HG02973 (cell line): ENCODE measurements around the gene FHIT.

ENCODE experiments used
- ATAC-seq: cut with Tn5 transposase; IDR thresholded peaks from one replicate; pipeline ENCODE4 v1.9.1; 2021; ENCODE audit warnings: moderate library complexity; ENCODE audit not compliant: unreplicated experiment

FHIT gene

DNA sequence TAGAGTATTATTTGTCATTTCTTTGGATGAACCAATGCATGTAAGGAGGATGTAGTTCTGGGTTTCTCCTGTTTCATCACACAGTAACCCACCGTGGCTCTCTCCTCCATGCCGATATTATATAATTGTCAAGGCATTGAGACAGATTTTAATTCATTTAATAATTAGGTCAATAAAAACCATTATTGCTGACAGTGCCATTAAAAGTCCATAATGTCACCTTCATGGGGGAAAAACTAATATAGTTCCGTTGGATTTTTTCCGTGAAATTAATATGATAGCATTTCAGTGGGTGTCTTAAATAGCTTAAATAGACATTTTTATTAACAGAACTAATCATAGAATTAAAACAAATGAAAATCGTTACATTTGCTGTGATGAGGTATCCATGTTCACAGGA, 1453.7 kb downstream of the FHIT start:
- ATAC-seq: no peak

DNA sequence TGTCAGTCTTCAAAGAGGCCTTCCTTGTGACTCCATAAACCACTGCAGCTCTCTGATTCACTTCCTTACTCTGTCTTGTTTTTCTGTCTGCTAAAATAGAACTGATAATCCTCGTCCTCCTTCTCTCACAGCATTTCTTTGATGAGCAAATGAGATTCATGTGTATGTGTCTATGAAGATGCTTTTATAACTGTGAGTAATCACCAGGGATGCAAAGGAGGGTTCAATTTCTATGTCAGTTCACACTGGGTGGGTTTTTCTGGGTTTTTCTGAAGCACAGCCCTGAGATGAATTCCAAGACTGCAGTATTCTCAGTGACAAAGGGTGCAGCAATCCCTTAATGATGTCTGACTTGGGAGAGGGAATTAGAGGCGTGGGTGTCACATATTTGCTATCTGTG, 1454.8 kb downstream of the FHIT start:
- ATAC-seq: no peak

DNA sequence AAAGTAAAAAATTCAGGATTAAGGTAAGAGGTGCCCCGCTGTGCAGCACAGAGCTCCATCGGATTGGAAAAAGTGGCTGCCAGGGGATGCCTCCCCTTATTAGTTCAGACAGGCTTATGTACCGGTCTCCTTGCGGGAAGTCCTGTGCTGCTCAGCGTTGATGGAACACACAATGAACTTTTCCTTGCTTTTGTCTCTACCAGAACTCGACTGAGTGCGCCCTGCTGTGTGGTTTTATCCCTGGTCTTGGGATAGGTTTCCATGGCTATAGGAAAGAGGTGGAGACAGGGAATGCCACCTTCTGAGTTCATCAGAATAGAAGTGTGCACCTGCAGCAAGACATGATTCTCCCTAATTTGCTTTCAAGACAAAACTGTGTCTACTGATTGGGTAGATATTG, 1455.5 kb downstream of the FHIT start:
- no peak for ATAC-seq

DNA sequence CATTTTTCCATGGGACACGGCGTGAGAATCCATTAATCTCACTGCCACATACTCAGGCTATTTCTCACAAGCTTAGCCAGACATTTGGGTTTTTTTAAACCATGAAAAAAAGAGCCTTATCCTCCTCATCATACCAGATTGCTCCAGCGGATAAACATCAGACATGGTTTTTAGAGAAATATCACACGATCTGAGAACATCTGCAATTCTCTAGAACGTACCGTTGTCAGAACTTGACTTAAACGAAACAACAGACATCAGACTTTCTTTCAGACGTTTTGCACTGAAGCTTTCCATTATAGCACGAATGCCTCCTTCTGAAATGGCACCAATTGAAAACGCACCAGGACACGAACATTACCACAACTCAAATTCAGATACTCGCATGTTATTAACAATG, 1457.3 kb downstream of the FHIT start:
- no peak for ATAC-seq

DNA sequence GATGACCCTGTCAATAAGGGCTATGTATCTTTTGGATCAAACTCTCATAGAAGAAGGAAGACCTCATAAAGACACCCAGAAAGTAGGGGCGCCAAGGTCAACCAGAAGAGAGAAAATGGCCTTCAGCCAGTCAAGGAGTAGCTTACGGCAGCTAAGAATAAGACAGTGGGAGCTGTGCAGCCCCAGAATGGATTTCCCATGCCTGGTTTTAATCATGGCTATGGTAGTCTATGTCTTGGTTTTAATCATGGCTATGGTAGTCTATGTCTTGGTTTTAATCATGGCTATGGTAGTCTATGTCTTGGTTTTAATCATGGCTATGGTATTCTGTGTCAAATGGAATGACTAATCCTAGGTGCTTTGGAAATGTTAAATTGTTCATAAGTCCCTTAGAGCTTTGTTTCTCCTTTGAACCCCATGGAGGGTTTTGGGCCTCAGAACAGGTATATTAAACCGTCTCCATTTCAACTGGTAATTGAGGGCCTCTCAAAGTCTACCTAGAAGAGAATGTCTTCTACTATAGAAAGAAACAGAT, 1459.4 kb downstream of the FHIT start:
- no peak for ATAC-seq

DNA sequence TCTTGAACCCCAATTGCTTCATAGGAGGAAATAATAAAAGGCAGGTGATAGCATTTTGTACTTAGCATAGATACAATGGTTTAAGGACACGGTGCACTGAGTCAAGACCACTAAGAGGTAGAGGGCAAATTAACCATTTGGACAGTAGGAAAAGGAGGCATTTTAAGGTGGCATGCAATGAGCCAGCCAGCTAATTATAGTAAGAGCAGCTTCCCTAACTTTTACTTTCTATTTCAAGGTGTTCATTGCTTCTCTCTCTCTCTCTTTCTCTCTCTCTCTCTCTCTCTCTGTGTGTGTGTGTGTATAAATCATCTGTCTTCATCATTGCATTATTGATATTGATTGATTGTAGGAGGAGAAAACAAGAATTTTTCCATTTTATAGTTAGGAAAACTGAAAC, 1461.0 kb downstream of the FHIT start:
- no peak for ATAC-seq

DNA sequence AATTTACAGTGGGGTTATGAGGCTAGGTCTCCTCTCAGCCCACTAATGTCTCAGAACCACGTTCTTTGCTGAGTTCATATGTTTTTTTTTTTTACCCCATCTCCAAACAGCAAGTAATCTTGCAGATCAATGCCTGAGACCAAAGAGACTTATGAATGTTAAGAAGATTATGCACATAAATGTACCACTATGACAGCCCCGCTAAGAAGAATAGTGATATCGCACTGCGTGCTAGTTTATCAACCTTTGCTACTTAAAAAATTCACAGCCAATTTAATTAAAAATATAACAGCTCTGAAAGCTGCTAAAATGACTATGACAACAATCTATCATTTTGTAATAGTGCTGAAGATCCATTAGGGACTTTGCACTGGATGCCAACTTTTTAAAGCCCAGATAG, 1462.5 kb downstream of the FHIT start:
- ATAC-seq: no peak

DNA sequence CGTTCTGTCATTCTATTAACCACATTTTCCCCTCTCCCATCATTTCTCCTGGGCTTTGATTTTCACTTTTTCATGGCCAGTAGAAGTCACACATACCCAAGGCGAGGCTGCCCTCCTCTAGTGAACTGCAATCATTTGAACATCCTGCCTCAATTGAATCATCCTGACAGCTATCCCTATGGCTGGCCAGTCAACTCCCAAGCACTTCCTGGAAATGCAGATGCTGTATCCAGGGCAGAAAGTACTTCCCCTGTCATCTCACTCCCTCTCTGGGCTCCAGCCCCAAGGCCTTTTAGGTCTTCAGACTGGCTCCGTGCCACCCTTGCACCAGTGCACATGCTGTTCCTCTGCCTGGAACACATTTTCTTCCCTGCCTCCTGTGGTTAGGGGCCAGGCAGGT, 1463.1 kb downstream of the FHIT start:
- no peak for ATAC-seq

DNA sequence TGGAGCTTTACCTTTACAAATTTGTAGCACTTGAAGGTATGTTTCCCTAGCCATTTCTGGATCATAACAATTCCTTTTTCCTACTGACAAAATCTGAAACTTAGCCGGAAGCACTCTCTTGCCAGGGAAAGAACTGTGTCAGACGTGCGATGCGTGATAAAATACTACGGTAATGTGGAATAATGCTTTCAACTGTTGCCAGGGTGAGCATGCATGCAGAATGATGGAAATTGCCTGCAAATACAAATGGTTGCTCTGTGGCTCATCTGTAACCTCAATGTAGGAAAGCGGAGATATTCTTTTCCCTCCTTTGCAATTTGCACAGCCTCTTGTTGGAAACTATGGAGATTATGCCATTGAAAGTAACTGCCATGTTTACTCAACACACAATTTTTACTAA, 1464.9 kb downstream of the FHIT start:
- no peak for ATAC-seq

DNA sequence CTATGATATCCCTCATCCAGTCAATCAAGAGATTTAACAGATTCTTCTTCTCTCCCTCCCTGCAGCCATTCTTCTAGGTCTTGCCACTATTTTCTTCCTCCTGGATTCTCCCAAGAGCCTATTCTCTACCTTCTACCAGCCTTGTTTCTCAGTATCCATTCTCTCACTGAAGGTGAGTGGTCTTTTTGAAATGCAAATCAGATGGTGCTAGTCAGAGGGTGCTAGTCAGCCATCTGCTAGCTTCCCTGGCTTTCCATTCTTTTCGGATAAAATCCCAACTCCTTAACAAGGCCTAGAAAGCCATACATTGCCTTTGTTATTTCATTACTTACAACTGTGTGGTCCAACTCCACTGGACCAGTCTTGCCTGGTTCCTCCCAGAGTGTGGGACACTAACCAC, 1467.1 kb downstream of the FHIT start:
- no peak for ATAC-seq

DNA sequence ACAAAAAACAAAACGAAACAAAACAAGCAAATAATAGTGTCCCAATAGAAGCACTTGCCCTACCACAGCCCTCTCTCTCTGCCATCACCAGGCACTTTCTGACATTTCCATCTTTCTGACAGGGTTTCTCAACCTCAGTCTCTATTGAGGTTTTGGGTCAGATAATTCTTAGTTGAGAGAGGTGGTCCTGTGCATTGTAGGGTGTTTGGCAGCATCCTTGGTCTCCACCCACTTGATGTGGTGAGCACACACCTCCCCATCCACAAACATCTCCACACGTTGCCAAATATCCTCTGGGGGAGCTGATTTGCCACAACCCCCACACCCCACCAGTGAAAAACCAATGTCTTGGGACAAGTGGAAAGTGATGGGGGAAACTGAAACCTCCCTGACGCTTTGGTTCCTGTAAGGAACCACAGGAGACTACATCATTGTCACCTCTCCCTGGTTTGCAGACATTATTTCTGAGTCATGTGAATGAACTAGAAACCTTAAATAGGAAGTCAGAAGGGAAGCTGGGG, 1467.7 kb downstream of the FHIT start:
- ATAC-seq: no peak

DNA sequence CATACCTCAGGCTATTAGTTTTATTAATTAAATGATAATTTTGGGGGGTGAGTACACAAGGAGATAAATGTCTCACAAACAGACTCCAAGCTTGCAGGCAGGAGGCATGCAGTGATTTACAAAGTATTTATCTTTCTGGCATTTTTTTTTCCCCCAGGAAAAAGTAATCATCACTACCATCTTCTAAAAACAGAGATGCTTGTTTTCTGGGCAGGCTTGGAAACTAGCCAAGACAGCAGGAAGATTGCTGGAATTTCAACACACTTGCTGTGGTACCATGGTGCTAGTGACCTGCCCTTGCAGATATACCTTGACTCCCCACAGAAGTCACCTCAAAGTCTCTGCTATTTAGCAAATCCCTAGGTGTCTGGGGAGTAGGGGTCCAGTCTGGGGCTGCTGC, 1468.6 kb downstream of the FHIT start:
- no peak for ATAC-seq

DNA sequence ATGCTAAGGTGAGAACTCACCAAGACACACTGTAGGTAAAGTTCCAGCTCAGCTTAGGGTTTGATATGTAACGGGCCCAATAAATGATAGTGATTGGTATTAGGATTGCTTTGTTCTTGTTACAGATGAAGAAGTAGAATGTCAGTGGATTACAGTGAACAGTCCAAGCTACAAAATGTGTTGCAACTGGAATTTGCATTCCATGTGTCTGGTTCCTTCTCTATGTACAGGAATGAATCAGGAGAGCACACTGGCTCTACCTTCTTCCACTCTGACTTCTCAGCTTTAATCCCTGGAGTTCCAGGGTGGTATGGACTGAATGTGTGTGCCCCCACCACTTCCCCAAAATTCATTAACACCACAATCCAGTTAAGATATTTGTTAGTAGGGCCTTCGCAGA, 1471.0 kb downstream of the FHIT start:
- no peak for ATAC-seq

DNA sequence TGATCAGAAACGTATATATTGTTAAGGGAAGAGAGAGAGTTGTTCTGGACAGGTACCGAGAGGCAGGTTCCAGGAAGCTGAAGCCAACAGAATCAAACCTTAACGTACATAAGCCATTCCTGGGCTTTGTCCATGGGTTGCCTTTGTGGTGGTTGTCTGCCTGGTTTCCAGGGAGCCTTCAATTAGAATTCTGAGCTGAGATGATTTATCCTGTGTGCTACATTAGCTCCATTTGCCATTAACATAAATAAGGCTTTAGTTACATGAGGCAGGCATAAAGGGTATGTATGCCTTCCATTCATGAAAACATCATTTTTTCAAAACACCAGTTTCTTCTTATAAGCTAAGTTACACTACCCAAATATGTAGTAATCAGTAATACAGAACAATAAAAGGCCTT, 1472.0 kb downstream of the FHIT start:
- ATAC-seq: no peak

DNA sequence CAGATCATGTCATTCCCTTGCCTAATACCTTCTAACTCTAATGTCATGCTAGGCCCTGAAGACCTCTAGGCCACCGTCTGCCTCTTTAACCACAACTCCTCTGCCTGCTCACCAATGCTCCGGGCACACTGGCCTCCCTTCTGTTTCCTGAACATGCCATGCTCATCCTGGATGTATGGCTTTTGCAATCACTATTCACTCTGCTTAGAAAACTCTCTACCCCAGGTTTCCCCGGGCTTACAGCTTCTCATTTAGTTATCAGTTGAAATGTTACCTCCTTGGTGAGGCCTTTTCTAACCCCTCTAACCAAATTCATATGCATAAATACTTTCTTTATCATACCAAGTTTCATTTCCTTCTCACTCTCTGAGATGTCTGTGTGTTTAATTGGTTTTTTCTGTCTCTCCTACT, 1473.6 kb downstream of the FHIT start:
- no peak for ATAC-seq

DNA sequence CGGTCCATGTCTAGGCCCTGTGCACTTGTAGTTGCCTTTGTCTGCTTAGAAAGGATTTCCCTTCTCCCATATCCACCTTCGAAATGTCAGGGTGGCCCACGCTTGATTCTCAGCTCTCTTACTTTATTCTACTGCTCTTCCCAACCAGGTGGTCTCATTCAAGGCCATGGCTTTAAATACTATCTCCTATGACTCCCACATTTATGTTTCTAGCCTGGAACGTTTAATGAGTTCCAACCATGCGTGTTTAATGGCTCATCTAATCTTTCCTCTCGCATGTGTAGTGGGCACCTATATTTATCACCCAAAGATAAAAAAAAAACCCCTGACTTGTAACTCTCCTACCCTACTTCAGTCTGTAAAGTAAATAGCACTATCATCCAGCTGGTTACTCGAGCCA, 1474.2 kb downstream of the FHIT start:
- ATAC-seq: no peak

DNA sequence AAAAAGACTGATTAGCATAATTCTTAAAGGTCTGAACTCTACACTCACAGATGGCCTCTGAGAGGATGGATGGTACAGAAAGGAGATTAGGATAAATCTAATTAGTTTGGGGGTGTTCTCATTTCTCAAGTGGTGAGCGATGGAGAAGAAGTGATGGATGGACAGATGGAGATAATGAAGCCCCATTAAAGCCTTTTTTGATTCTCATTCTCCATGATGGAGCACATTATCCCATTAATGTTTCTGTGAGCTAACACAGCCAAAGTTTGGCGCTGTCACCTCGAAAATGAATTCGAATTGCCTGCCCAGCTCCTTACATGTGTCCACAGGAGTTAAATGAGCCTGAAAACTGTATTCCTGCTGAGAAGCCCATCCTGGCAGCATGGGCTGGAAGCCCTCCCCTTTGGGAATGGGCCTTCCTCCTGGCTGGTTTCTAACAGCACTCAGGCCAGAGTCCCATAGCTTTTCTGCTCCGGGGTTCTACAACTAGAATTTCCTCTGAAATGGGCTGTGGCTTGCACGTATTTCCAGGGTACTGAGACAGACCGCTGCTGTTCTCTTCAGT, 1475.4 kb downstream of the FHIT start:
- no peak for ATAC-seq

DNA sequence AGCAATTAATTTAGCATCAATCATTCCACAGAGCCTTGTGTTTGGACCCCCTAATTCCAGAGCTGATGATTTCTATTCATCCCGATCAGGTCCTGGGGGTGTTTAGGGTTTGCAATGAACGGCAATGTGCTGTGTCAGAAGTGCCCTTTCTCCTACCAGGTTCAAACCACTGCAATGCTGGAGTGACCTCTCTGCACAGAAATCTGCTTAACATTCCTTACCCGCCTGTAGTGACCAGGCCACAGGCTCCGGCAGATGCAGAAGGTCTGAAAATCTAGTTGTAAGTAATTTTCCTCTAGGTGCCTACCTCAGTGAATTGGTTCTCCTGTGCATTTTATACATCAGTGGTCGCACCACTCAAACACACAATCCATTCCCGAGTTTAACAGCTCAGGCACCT, 1476.1 kb downstream of the FHIT start:
- ATAC-seq: no peak

DNA sequence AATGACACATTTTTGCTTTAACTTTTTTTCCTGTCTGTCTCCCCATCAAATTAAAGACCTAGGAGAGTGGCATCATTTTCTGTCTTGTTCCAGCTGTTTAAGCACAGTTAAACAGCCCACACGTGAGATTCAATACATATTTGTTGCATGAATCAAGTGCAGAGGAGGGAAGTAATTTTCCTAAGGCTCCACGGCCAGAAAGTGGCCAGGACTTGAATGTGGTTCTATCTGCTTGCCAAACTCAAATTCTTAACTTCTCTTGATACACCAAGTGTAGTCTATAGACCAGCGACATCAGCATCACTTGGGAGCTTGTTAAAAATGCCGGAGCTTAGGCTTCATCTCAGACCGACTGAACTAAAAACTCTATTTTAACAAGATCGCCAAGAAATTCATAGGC, 1476.6 kb downstream of the FHIT start:
- no peak for ATAC-seq

DNA sequence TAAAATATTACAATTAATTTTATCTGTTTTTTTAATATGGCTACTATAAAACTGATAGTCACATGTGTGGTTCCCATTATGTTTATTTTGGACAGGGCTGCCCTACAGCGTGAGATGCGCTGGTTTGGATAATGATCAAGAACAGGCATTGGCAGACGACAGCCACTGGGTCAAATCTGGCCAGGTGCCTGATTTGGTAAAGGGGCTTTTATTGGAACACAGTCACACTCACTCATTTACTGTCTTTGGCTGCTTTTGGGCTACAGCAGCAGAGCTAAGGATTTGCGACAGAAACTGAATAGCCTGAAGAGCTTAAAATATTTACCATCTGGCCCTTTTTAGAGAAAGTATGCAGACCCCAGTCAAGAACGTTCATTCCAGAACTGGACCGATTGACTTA, 1477.3 kb downstream of the FHIT start:
- no peak for ATAC-seq

DNA sequence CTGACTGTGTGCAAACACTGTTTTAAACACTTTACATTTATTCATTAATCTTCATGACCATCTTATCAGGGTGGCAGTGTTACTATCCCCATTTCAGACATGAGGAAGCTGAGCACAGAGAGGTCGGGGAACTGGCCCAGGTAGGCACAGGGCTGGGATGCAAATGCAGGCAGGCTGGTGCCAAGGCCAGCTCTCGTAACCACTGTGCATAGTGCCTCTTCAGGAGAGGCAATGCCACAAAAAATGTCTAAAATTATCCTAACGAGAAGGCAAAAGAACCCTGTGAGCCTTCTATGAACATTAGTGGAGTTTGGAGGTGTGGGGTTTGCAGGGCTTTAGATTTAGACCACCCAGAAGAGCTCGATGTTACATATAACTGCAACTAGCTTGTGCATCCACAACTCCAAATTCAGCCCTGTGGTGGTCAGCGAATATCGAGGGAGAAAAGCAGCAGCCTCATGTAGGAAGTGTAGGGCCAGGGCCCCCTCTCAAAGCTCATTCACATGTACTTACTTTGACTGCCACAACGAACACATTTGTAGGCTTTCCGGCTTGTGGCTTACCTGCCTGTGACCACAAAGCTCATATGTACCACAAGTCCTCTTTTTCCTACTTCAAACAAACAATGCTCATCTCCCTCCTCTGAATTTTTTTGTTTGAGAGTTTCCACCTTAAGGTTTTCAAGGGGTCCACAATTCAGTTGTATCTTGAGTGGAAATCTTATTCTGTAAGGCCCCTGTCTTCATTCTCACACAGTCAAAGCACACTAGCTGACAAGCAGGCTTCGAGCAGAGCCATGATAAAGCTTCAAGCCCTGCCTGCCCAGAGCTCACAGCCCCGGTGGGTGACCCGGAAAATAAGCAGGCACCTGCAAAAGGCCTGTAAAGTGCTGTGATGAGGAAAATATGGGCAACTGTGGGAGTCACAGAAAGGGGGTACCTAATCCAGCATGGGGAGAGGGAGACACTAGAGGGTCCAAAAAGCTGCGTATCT, 1478.5 kb downstream of the FHIT start:
- no peak for ATAC-seq

DNA sequence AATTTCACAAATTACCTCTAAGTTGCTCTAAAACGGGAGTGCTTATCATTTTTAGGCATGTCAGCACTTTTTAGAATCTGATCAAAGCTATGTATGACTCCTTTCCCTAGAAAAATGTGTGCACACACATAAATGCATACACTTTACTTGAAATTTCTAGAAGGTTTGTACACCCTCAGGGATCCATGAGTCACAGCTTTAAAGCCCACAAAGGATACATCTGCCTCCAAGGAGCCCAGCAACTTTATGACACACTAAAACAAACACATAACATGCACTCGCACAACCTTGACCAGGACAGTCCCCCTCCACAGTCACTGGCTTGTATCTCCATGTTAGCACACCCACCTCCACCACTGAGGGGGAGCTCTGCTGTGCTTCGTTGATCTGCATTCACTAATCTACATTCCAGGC, 1479.5 kb downstream of the FHIT start:
- ATAC-seq: no peak
